Right hindlimb (tissue), 1 donor: ENCODE measurements around the gene HAT1.

Source experiments
- DNase-seq: peaks from one replicate; pipeline ENCODE4 v3.0.0-alpha.2; 2018

The HAT1 gene

GRCh38 chr2:171919453-171919852 lies 2.8 kb upstream of the HAT1 start:
- no peak for DNase-seq

GRCh38 chr2:171921970-171922229 lies 361 bp upstream of the HAT1 start:
- no peak for DNase-seq

- DNase-seq: peak; percentile 38
Measured at GRCh38 chr2:171923206-171923605, 945 bp downstream of the HAT1 start.

GRCh38 chr2:171924170-171924942 lies 2.1 kb downstream of the HAT1 start:
- no peak for DNase-seq

GRCh38 chr2:171930385-171930784 lies 8.1 kb downstream of the HAT1 start:
- no peak for DNase-seq

GRCh38 chr2:171939058-171939742 lies 16.9 kb downstream of the HAT1 start:
- DNase-seq: no peak

GRCh38 chr2:171939743-171940071 lies 17.4 kb downstream of the HAT1 start:
- DNase-seq: no peak

GRCh38 chr2:171941316-171941699 lies 19.0 kb downstream of the HAT1 start:
- no peak for DNase-seq

- no peak for DNase-seq
Measured at GRCh38 chr2:171943869-171944268, 21.6 kb downstream of the HAT1 start.

GRCh38 chr2:171952276-171952675 lies 30.0 kb downstream of the HAT1 start:
- no peak for DNase-seq

- DNase-seq: no peak
Measured at GRCh38 chr2:171952748-171953147, 30.5 kb downstream of the HAT1 start.

GRCh38 chr2:171956135-171956825 lies 34.0 kb downstream of the HAT1 start:
- no peak for DNase-seq

GRCh38 chr2:171957061-171957460 lies 34.8 kb downstream of the HAT1 start:
- DNase-seq: no peak

- no peak for DNase-seq
Measured at GRCh38 chr2:171958475-171958874, 36.2 kb downstream of the HAT1 start.

- DNase-seq: no peak
Measured at GRCh38 chr2:171959998-171960397, 37.7 kb downstream of the HAT1 start.

GRCh38 chr2:171960570-171960969 lies 38.3 kb downstream of the HAT1 start:
- no peak for DNase-seq

- no peak for DNase-seq
Measured at GRCh38 chr2:171963198-171963597, 40.9 kb downstream of the HAT1 start.

- DNase-seq: no peak
Measured at GRCh38 chr2:171964308-171964707, 42.0 kb downstream of the HAT1 start.

GRCh38 chr2:171965238-171965637 lies 43.0 kb downstream of the HAT1 start:
- DNase-seq: no peak

GRCh38 chr2:171965661-171966060 lies 43.4 kb downstream of the HAT1 start:
- DNase-seq: no peak

GRCh38 chr2:171966235-171966634 lies 44.0 kb downstream of the HAT1 start:
- no peak for DNase-seq

- DNase-seq: no peak
Measured at GRCh38 chr2:171966688-171967087, 44.4 kb downstream of the HAT1 start.

GRCh38 chr2:171968509-171968908 lies 46.2 kb downstream of the HAT1 start:
- no peak for DNase-seq

GRCh38 chr2:171972329-171972982 lies 50.2 kb downstream of the HAT1 start:
- DNase-seq: no peak
